NCI-H2227 (cell line): Measurements from ENCODE around the gene ASPRV1.

Experiments used
- DNase-seq: peaks from one replicate; lab custom pipeline; 2025; ENCODE audit not compliant: unreplicated experiment; lab: John Stamatoyannopoulos, UW

ASPRV1 gene

GRCh38 chr2:69914164-69914949, 47.1 kb downstream of the ASPRV1 start:
- peak; percentile 100 for DNase-seq

GRCh38 chr2:69911985-69912563, 49.4 kb downstream of the ASPRV1 start:
- peak; percentile 39 for DNase-seq
